Measurements from ENCODE around the gene MEPCE. TPM values are rescaled to one million over a fixed set of nuclear protein-coding genes. Genes with fewer than 3 reads are reported as not detected.

Gene MEPCE
- total and polyA plus RNA-seq, 2 experiments from 2014 or later = 10.0 to 32.6 TPM

DNA sequence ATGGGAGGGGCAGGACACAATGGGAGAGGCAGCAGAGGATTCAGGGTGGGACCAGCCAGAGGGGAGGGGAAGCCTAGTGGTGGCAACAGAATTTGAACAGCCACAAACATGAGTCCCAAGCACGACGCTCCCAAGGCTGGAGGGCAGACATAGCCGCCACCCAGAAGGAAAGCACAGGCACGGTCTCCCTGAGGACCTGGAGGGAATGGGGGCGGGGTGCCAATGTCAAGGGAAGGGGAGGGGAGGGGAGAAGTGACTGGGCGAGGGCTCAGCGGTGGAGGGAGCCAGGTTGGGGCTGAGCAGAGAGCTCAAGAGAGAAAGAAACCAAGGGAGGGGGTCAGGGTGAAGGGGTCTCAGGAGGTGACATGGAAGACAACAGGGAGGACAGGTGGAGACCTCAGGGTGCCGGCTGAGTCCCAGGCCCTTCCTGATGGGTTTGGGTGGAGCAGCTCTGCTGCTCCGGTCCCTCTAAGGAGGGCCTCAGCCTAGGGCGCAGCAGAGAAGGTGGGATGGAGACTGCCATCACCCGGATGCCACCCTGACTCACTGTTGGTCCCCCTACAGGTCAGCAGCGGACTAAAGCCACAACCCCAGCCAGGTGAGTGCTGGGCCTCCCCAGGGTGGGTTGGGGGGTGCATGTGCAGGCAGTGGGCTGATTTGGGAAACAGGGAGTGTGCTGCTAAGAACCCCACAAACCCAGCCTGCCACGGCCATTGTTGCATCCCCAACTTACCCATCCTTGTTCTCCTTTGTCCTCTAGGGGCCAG, 32.1 kb upstream of the MEPCE start:
- H3K27me3 Mint-ChIP-seq (ENCODE audit: insufficient read depth, low read depth, poor library complexity) = peaks cover 10% of the 10 kb centered on the region
- Histone ChIP-seq H3K79me2 (replicated peaks; ENCODE audit: insufficient read depth) (no peaks in the 10 kb centered on the region), H3K4me2 (no peak overlapping the region), H4K20me1 (replicated peaks; ENCODE audit: insufficient read depth) (no peaks in the 10 kb centered on the region; the same call in 1 of the 2 replicates), H3F3A (replicated peaks; ENCODE audit: low read depth) (no peaks in the 10 kb centered on the region), H3K27ac (ENCODE audit: low read depth) (no peak overlapping the region), H2AFZ (peak overlapping the region; percentile 80), H3K4me3 (no peak overlapping the region), H3K4me1 (ENCODE audit: insufficient read depth) (peaks cover 10% of the 10 kb centered on the region), H3K9me2 (ENCODE audit: insufficient read depth) (no peaks in the 10 kb centered on the region), H3K36me3 (ENCODE audit: insufficient read depth) (no peaks in the 10 kb centered on the region), H3K27me3 (ENCODE audit: insufficient read depth) (0 out of 2 replicates have a peak, but pooled peaks cover 8% of the 10 kb centered on the region)
- H3K4me1 Mint-ChIP-seq = peaks cover 19% of the 10 kb centered on the region
- TF ChIP-seq, protein P1, sequence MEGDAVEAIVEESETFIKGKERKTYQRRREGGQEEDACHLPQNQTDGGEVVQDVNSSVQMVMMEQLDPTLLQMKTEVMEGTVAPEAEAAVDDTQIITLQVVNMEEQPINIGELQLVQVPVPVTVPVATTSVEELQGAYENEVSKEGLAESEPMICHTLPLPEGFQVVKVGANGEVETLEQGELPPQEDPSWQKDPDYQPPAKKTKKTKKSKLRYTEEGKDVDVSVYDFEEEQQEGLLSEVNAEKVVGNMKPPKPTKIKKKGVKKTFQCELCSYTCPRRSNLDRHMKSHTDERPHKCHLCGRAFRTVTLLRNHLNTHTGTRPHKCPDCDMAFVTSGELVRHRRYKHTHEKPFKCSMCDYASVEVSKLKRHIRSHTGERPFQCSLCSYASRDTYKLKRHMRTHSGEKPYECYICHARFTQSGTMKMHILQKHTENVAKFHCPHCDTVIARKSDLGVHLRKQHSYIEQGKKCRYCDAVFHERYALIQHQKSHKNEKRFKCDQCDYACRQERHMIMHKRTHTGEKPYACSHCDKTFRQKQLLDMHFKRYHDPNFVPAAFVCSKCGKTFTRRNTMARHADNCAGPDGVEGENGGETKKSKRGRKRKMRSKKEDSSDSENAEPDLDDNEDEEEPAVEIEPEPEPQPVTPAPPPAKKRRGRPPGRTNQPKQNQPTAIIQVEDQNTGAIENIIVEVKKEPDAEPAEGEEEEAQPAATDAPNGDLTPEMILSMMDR (conservative IDR thresholded peaks at IDR 0.05; ENCODE audit: low read depth in 2 of 2) = peak; percentile 34 to 39; a peak in 3 of 4 replicates
- TF ChIP-seq ZNF331 (CRISPR knock-in tag; IDR thresholded peaks at IDR 0.05; ENCODE audit: low read depth) = no peak
- peak; percentile 41 for DNase-seq (ENCODE audit: low spot score)
- H3K9me3 Mint-ChIP-seq = no peaks in the 10 kb centered on the region
- no peak overlapping the region for H3K27ac Mint-ChIP-seq
- H3K36me3 Mint-ChIP-seq (ENCODE audit: low read depth) = no peaks in the 10 kb centered on the region
- no peak overlapping the region for H3K4me3 Mint-ChIP-seq
- ATAC-seq = peak; percentile 68

DNA sequence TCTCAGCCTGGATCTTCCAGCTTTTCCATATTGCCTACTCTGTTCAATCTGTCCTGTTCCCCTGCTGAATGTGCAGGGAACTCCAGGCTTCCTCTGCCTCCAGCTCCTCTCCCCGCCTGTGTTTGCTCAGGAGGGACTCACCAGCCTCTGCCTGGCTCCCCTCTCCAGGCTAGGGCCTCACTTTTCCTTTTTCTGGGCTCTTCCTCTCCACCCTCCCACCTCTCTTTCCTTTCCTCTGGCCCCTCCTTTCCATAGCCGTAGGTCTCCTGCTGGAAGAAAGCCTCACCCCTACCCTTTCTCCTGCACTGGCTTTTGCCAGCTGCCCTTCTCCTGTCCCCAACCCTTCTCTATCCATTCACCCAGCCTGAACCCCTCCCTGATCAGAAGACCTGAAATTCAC, 31.4 kb upstream of the MEPCE start:
- peaks cover 19% of the 10 kb centered on the region for H3K4me1 Mint-ChIP-seq
- H3K27ac Mint-ChIP-seq = no peak overlapping the region
- peaks cover 10% of the 10 kb centered on the region for H3K27me3 Mint-ChIP-seq (ENCODE audit: insufficient read depth, low read depth, poor library complexity)
- ATAC-seq (peak; percentile 8; the same call in 2 of the 3 replicates), DNase-seq (ENCODE audit: low spot score) (no peak)
- Histone ChIP-seq H3K4me1 (ENCODE audit: insufficient read depth) (peaks cover 10% of the 10 kb centered on the region), H3K4me2 (0 out of 2 replicates have a peak overlapping the region, but pooled peaks have one; percentile 26), H3K4me3 (no peak overlapping the region), H3K27ac (ENCODE audit: low read depth) (no peak overlapping the region), H2AFZ (peak overlapping the region; percentile 80), H3K27me3 (ENCODE audit: insufficient read depth) (0 out of 2 replicates have a peak, but pooled peaks cover 8% of the 10 kb centered on the region), H4K20me1 (replicated peaks; ENCODE audit: insufficient read depth) (no peaks in the 10 kb centered on the region; the same call in 1 of the 2 replicates), H3K79me2 (replicated peaks; ENCODE audit: insufficient read depth) (no peaks in the 10 kb centered on the region), H3K36me3 (ENCODE audit: insufficient read depth) (no peaks in the 10 kb centered on the region), H3F3A (replicated peaks; ENCODE audit: low read depth) (no peaks in the 10 kb centered on the region), H3K9me2 (ENCODE audit: insufficient read depth) (no peaks in the 10 kb centered on the region)
- H3K9me3 Mint-ChIP-seq = no peaks in the 10 kb centered on the region
- no peaks in the 10 kb centered on the region for H3K36me3 Mint-ChIP-seq (ENCODE audit: low read depth)
- no peak overlapping the region for H3K4me3 Mint-ChIP-seq
- TF ChIP-seq JUNB (IDR thresholded peaks at IDR 0.05; ENCODE audit: unreplicated experiment) (no peak), CREB1 (CRISPR knock-in tag; IDR thresholded peaks at IDR 0.05; ENCODE audit: low read depth) (no peak), EZH2phosphoT487 (IDR thresholded peaks at IDR 0.05; ENCODE audit: unreplicated experiment) (no peak), ZNF114 (CRISPR knock-in tag; IDR thresholded peaks at IDR 0.05) (no peak), ZNF331 (CRISPR knock-in tag; IDR thresholded peaks at IDR 0.05; ENCODE audit: low read depth) (no peak), STAT1 (IDR thresholded peaks at IDR 0.05; ENCODE audit: unreplicated experiment) (no peak), EZH2 (IDR thresholded peaks at IDR 0.05; ENCODE audit: low read depth, unreplicated experiment) (no peak)
- TF ChIP-seq, protein P2, sequence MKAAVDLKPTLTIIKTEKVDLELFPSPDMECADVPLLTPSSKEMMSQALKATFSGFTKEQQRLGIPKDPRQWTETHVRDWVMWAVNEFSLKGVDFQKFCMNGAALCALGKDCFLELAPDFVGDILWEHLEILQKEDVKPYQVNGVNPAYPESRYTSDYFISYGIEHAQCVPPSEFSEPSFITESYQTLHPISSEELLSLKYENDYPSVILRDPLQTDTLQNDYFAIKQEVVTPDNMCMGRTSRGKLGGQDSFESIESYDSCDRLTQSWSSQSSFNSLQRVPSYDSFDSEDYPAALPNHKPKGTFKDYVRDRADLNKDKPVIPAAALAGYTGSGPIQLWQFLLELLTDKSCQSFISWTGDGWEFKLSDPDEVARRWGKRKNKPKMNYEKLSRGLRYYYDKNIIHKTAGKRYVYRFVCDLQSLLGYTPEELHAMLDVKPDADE (IDR thresholded peaks at IDR 0.05) = no peak
- TF ChIP-seq, protein P3, sequence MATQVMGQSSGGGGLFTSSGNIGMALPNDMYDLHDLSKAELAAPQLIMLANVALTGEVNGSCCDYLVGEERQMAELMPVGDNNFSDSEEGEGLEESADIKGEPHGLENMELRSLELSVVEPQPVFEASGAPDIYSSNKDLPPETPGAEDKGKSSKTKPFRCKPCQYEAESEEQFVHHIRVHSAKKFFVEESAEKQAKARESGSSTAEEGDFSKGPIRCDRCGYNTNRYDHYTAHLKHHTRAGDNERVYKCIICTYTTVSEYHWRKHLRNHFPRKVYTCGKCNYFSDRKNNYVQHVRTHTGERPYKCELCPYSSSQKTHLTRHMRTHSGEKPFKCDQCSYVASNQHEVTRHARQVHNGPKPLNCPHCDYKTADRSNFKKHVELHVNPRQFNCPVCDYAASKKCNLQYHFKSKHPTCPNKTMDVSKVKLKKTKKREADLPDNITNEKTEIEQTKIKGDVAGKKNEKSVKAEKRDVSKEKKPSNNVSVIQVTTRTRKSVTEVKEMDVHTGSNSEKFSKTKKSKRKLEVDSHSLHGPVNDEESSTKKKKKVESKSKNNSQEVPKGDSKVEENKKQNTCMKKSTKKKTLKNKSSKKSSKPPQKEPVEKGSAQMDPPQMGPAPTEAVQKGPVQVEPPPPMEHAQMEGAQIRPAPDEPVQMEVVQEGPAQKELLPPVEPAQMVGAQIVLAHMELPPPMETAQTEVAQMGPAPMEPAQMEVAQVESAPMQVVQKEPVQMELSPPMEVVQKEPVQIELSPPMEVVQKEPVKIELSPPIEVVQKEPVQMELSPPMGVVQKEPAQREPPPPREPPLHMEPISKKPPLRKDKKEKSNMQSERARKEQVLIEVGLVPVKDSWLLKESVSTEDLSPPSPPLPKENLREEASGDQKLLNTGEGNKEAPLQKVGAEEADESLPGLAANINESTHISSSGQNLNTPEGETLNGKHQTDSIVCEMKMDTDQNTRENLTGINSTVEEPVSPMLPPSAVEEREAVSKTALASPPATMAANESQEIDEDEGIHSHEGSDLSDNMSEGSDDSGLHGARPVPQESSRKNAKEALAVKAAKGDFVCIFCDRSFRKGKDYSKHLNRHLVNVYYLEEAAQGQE (IDR thresholded peaks at IDR 0.05; ENCODE audit: unreplicated experiment) = no peak
- TF ChIP-seq, protein P1 (conservative IDR thresholded peaks at IDR 0.05; ENCODE audit: low read depth in 2 of 2) = no peak

Measured in GM23338 (cell line).